ENCODE results near the gene REXO4.

DNA sequence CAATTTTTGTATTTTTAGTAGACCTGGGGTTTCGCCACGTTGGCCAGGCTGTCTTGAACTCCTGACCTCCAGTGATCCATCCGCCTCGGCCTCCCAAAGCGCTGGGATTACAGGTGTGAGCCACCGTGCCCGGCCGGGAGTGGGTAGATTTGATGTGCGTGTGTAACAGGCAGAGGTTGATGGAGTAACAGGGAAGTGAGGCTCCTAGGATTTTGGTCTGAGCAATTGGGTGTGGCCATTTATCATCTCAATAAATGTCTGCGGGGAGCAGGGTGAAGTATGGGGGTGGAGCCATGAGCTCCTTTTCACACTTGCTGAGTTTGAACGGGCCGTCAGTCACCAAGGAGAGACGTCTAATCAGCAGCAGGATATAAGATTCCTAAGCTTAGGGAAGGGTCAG is 1.2 kb upstream of the REXO4 start:
- TF ChIP-seq ZNF724P (CRISPR knock-in tag; IDR thresholded peaks at IDR 0.05; ENCODE audit: borderline replicate concordance): no peak
- TF ChIP-seq, protein P1, sequence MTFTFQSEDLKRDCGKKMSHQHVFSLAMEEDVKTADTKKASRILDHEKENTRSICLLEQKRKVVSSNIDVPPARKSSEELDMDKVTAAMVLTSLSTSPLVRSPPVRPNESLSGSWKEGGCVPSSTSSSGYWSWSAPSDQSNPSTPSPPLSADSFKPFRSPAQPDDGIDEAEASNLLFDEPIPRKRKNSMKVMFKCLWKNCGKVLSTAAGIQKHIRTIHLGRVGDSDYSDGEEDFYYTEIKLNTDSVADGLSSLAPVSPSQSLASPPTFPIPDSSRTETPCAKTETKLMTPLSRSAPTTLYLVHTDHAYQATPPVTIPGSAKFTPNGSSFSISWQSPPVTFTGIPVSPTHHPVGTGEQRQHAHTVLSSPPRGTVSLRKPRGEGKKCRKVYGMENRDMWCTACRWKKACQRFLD (CRISPR knock-in tag; IDR thresholded peaks at IDR 0.05; ENCODE audit: borderline replicate concordance): no peak
- no peak for TF ChIP-seq EZH2 (conservative IDR thresholded peaks at IDR 0.05; ENCODE audit: low read depth, low read length)
- no peak for TF ChIP-seq BHLHE40 (IDR thresholded peaks at IDR 0.05; ENCODE audit: low read length)
- TF ChIP-seq JUNB (CRISPR knock-in tag; IDR thresholded peaks at IDR 0.05; ENCODE audit: borderline replicate concordance): no peak
